Measurements from ENCODE around the gene OR13G1. TPM values are rescaled to one million over a fixed set of nuclear protein-coding genes. Genes with fewer than 3 reads are reported as not detected.
"Not testable (repeated sequence)": the region's sequence is repeated elsewhere in the genome, so short reads cannot be mapped to it uniquely, and the experiment has no call there.

The OR13G1 gene, protein sequence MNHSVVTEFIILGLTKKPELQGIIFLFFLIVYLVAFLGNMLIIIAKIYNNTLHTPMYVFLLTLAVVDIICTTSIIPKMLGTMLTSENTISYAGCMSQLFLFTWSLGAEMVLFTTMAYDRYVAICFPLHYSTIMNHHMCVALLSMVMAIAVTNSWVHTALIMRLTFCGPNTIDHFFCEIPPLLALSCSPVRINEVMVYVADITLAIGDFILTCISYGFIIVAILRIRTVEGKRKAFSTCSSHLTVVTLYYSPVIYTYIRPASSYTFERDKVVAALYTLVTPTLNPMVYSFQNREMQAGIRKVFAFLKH
- not detected for polyA plus RNA-seq (ENCODE audit: insufficient read length in 4 of 4)

DNA sequence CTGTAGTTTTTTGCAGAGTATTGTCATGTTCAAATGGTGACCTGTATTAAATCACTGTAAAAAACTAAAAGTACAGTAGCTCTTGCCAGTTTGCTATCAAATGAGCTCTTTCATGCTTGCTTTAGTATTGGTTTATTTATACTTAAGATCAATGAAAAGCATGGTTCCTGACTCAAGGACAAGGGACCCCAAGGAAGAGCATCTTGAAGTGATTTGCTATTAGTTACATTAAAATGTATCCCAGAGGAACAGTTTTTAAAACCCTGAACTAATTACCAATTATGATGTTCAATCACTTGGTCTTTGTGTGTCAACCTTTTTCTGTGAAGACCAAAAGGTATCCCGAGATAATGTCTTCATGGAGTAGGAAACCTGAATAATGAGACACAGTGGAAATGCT lies at the start of gene OR13G1:
OR13G1 (minus strand) TSS at position 101 of the 400 bp plus-strand sequence. CDS start 6,698 bp downstream, outside the sequence.
- DNase-seq (ENCODE audit: low read depth in 4 of 4, low spot score in 2 of 4), result no peak

DNA sequence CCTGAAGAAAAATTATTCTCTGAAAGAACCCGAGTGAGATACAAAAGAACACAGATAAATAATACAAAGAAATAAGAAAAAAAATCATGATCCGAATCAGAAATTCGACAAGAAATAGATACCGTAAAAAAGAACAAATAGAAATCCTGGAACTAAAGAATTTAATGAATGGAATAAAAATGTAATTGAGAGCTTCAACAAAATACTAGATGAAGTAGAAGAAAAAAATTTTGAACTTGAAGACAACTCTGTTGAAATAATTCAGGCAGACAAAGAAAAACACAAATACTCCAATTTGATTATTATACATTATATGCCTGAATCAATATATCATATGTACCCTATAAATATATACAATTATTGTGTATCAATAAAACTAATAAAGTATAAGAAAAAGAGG lies 41.7 kb upstream of the OR13G1 start:
- DNase-seq (ENCODE audit: low read depth in 4 of 4, low spot score in 2 of 4), result no peak

DNA sequence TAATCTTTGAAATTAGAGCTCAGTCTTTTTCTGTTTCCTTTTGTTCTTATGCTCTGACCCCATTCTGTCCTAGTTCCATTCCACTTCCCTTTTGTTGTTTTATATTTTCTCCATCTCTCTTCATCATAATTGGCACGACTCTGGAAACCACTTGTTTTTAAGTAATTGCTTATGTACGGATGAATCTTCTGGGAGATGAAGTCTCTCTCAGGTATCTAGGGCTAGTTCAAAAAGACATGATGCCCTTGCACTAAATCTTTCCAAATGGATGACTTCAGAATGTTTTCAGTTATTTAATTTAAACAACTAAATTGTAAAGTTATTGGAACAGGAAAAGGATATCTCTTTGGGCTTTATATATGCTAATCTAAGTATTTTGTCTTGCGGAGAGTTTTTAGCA lies 37.0 kb upstream of the OR13G1 start, which contains the start of gene OR6F1:
OR6F1 (minus strand) TSS at position 101 of the 400 bp plus-strand sequence. CDS start 3,891 bp downstream, outside the sequence.
- DNase-seq (ENCODE audit: low read depth in 4 of 4, low spot score in 2 of 4), result no peak

DNA sequence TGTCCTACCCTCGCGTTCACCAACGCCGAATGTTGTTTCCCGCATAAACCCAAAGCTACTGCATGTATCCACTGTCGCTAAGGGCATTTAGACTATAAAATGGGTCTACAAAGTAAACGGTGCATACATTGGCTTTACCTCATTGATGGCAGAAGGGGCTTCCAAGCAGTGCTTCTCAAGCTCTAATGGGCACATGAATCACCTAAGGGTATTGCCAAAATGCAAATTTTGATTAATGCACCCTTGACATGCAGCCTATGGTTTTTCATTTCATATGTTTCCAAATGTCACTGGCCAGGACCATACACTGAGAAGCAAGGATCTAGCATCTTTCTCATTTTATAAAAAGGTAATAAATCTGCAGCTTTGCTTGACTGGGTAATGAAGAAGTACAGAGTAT lies 34.2 kb upstream of the OR13G1 start:
- DNase-seq (ENCODE audit: low read depth in 4 of 4, low spot score in 2 of 4), result no peak

DNA sequence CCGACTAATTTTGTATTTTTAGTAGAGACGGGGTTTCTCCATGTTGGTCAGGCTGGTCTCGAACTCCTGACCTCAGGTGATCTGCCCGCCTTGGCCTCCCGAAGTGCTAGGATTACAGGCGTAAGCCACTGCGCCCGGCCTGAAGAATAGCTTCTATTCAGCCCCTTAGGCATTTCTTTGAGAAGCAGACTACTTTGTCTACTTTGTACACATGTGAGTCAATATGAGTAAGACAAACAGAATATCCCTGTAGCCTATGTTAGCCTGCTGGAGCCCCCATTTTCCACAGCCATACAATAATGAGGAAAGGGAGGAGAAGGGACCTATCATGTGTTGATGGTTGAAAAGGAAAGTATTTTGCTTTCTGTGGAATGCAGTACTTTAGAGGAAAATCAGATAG lies 31.1 kb upstream of the OR13G1 start:
- DNase-seq (ENCODE audit: low read depth in 4 of 4, low spot score in 2 of 4), result not testable (repeated sequence)

DNA sequence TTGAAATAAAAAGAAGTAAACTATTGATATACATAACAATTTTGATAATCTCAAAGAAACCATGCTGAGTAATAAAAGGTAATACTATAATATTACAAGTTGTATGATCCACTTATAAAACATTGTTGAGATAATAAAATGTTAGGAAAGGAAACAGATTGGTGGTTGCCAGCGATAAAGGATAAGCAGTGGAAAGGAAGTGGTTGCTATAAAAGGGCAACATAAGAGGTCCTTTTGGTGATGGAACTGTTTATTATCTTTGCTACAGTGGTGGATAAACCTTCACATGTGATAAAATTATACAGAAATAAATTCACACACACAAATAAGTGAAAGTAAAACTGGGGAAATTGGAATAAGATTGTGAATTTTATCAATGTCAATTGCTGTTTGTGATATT lies 21.8 kb upstream of the OR13G1 start:
- DNase-seq (ENCODE audit: low read depth in 4 of 4, low spot score in 2 of 4), result no peak

DNA sequence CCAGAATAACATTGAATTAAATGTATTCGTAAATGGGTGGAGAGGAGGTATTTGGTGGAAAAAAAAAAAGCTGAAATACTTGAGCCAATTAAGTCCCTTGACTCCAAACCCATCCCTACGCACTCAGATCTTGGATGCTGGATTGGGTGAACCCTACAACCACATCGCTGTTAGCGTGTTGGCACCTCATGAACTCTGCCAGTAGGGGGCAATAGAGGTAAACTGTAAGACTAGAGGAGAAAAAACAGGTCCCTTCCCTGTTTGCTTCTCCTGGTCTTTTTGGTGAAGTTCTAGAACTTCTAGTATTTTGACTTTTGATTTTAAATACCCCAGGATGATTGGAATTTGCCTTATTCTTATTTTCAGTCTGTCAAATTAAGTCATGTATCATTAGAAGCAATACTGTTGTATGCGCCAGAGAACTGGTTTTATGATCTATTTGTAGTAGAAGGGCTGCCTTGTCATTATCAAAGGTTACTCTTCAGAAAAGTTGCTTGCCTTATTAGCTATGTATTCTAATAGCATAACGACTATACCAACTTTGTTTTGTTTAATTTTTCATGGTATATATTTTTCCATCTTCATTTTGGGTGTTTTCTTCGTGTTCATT lies 1.9 kb upstream of the OR13G1 start:
- DNase-seq (ENCODE audit: low read depth in 4 of 4, low spot score in 2 of 4), result peak in 3 of 4 donors; percentile 3 to 25 (median 5)

DNA sequence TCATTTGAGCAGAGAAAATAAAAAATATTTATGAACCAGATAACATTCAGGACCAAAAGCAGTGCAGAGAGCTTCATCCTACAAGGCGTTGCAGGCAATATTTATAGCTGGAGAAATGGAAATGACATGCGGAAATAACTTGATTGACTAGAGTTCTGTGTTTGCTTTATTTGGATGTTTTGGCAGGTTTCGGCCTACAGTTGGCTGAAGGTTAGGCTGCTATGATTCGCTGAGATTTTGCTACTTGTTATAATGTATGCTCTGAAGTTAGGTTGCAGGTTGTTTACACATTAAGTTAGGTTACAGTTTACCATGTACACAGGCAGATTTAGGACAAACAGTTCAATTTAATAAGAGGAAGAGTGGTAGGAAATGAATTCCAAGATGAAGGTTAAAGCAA lies 632 bp upstream of the OR13G1 start:
- no peak for DNase-seq (ENCODE audit: low read depth in 4 of 4, low spot score in 2 of 4)

DNA sequence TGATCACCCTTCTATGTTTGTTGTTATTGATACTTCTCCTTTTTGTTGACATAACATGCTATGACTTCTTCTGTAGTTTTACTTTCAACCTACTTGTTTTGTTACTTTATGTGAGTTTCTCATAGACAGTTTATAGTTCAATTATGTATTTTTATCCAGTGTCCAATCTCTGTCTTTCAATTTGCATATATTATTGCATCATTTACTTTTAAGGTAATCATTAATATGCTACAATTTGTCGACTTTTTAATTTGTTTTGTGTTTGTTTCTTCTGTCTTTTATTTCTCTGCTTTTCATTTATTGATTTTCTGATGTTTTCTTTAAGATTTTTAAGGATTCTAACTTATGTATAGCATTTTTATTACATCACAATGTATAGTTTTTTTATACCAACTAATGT lies 10.3 kb downstream of the OR13G1 start:
- DNase-seq (ENCODE audit: low read depth in 4 of 4, low spot score in 2 of 4), result no peak

DNA sequence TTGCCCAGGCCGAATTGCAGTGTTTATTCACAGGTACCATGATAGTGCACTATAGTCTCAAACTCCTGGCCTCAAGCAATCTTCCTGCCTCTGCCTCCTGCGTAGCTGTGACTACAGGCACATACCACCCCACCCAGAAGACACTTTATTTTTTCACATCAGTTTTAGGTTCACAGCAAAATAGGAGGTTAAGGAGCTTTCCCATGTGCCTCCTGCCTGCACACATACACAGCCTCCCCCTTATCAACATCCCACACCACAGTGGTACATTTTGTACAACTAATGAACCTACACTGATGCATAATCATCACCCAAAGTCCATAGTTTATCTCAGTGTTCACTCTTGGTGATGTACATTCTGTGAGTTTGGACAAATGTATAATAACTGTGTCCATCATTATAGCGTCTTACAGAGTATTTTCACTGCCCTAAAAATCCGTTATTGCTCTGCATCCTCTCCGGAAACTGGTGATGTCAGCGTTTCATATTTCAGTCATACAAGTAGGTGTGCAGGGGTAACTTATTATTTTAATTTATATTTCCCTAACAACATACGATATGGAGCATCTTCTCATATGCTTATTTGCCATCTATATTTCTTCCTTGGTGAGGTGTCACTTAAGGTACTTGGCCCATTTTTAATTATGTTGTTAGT lies 23.2 kb downstream of the OR13G1 start:
- DNase-seq (ENCODE audit: low read depth in 4 of 4, low spot score in 2 of 4), result no peak

DNA sequence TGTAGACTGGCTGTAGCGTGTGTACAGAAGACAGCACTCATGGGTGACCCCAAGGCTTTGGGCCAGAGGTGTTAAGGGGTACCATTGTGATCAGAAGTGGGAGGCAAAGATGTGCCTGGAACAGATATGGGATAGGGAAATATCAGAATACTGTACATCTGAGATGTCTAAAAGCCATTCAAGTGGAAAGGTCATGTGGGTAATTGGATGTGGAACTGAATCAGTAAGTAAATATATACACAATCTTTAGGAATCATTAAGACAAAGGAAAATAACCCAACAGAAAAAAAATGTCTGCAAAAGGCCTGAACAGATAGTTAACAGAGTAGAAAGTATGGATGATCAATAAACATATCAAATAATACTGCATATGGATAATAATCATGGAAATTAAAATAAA lies 26.5 kb downstream of the OR13G1 start:
- DNase-seq (ENCODE audit: low read depth in 4 of 4, low spot score in 2 of 4), result no peak

DNA sequence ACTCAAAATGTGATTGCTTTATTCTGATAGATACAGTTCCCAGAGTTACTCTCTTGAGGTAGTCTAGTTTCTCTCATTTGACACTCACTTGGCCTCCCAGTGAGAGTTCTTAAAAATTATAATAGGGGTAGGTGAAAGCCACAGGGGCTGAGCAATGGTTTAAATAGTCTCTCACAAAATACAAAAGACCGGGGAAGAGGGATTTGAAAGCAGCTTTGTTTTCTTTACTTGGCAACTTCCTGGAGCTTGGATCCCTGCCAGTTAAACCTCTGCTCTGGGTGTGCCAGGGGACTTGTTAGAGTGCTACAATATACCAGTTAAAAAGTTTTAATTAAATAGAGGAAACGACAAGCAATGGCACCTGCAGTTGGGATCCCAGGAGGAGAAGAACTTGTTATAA lies 31.7 kb downstream of the OR13G1 start:
- no peak for DNase-seq (ENCODE audit: low read depth in 4 of 4, low spot score in 2 of 4)

DNA sequence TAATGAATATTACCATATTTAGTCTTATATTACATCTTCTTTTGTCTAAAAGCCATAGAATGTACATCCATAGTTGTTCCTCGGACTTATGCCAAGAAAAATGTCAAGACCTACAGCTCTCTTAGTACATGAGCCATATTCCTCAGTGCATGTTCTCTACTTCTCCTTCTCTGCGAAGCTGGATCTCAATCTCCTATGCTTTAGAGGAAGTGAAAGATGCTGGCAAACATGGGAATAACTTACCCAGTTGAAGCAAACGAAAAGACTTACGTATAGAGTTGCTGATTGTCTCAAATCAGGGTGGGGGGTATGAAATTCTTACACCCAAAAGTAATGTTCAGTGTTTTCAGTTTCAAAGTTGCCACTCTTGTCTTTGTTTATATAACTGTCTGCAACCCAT lies 32.7 kb downstream of the OR13G1 start:
- DNase-seq (ENCODE audit: low read depth in 4 of 4, low spot score in 2 of 4), result no peak

DNA sequence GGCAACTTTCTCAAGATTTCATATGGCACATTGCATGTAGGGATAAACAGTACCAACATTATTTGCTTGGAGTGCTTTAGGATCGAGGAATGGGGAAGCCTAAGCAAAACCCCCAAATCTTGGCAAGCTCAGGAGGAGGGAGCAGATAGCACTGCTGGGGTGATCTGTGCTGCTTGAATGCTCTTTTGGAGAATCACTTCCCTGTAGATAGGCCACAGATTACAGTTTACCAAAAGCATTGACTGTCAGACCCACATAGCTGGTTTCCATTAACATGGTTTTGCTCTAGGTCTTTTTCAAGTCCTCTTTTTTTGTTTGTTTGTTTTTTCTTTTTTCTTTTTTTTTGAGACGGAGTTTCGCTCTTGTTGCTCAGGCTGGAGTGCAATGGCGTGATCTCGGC lies 36.8 kb downstream of the OR13G1 start:
- DNase-seq (ENCODE audit: low read depth in 4 of 4, low spot score in 2 of 4), result no peak

DNA sequence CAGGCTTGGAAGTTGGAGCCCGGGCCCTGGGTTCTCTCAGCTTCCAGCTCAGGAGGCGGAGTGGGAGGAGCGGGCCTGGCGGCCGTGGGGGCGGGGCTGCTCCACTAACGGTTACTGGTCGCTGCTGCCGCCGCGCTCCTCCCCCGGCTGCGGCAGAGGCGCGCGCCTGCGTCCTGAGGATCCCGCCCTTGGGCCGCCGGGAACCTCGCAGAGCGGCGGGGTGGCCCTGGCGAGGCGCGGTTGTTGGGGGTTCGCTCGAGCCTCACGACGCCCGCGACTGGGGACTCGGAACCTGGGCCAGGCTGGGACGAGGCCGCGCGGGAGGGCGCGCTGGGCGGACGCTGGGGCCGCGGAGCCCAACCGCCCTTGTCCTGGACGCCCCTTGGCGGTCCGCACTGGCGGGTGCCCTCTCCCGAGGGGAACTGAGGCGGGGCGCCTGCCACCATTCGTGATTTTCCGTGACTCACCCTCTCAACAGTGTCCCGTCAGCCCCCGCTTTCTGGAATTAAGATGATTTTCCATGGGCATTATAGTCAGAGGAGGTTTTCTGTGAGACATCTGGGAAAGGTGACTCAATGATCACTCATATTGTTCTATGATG lies 40.1 kb downstream of the OR13G1 start:
- peak in 3 of 4 donors; percentile 7 to 51 (median 18) for DNase-seq (ENCODE audit: low read depth in 4 of 4, low spot score in 2 of 4)

DNA sequence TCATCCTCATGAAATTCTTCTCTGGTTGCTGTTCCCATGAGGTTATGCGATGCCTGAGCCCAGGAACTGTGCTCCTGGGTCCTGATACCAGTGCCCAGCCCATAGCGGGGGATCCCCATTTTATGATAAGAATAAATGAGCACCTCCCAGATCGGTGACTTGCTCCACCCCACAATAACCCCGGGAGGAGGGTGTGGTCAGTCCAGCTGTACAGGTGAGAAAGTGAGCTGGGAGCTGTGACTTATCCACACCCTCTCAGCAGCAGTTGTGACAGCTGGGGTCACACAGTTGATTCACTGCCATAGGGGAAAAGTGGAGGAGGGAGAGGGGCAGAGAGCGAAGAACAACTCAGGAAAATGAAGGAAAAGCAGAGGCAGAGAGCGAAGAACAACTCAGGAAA lies 40.8 kb downstream of the OR13G1 start:
- no peak for DNase-seq (ENCODE audit: low read depth in 4 of 4, low spot score in 2 of 4)

DNA sequence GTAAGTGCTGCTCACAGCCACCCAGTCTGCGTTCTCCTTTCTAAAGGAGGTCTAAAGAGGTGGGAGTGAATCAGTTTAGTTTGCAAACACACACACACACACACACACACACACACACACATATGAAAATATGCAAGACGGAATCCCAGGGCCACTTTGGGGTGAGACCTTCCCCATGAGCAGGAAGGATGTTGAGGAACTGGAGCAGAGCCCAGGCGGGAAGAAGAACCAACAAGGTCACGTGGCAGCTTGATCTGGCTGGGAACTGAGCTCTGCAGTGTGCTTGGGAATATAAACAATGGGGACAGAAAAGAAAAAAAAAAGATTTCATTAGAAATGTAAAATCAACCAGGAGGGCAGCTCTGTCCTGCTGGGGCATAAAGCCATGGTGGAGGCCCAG lies 41.5 kb downstream of the OR13G1 start:
- DNase-seq (ENCODE audit: low read depth in 4 of 4, low spot score in 2 of 4), result no peak

DNA sequence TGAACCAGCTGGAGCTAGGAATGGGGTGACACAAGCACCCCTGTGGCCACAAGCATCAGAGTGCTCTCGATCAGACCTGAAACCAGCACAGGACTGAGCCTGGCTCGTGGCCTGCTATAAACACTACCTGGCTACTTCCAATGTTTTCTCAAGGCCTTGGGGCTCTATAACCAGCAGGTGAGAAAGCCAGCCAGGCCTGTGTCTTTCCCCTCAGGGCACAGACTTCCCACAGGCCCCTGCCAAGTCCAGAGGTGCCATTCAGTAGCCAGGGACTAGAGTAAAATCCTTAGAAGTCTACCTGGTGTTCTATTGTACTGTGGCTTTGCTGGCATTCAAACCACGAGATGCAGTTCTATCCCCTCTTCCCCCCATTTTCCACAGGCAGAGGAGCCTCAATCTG lies 51.6 kb downstream of the OR13G1 start:
- no peak for DNase-seq (ENCODE audit: low read depth in 4 of 4, low spot score in 2 of 4)
